Mucosa of stomach (tissue), 1 donor: ENCODE measurements around the gene THG1L.
"Not testable (repeated sequence)": the region's sequence is repeated elsewhere in the genome, so short reads cannot be mapped to it uniquely, and the experiment has no call there.

Experiments used
- H3K27me3 ChIP-seq: one replicate; pipeline ENCODE4 v1.7.0; 2013; ENCODE audit warnings: mild to moderate bottlenecking, low read length; ENCODE audit not compliant: control insufficient read depth, insufficient read depth
- H3K36me3 ChIP-seq: one replicate; pipeline ENCODE4 v1.7.0; 2013; ENCODE audit warnings: low read length; ENCODE audit not compliant: control insufficient read depth, insufficient read depth
- H3K4me1 ChIP-seq: one replicate; pipeline ENCODE4 v1.7.0; 2013; ENCODE audit warnings: mild to moderate bottlenecking, low read length; ENCODE audit not compliant: control insufficient read depth, insufficient read depth
- H3K4me3 ChIP-seq: one replicate; pipeline ENCODE4 v1.7.0; 2013; ENCODE audit warnings: low read length
- H3K9ac ChIP-seq: one replicate; pipeline ENCODE4 v1.7.0; 2013; ENCODE audit warnings: mild to moderate bottlenecking, low read length, moderate library complexity
- H3K9me3 ChIP-seq: one replicate; pipeline ENCODE4 v1.7.0; 2013; ENCODE audit warnings: mild to moderate bottlenecking, low read length, moderate library complexity; ENCODE audit not compliant: control insufficient read depth
- donor health status: Pancreatic carcinoma.

Gene THG1L

GRCh38 chr5:157731272-157732129 lies at the start of gene THG1L:
Gene THG1L, plus strand, starts transcription at chr5:157731420. Its CDS starts 21 bp downstream, at chr5:157731441.
- H3K4me1 ChIP-seq: peaks cover 4% of the 10 kb centered on the region
- peak within 1 kb of the TSS; percentile 48 for H3K4me3 ChIP-seq
- H3K9ac ChIP-seq: peak within 1 kb of the TSS; percentile 78
- H3K27me3 ChIP-seq: no peaks in the 10 kb centered on the region
- no peaks in the 10 kb centered on the region for H3K36me3 ChIP-seq
- H3K9me3 ChIP-seq: no peaks in the 10 kb centered on the region

DNA sequence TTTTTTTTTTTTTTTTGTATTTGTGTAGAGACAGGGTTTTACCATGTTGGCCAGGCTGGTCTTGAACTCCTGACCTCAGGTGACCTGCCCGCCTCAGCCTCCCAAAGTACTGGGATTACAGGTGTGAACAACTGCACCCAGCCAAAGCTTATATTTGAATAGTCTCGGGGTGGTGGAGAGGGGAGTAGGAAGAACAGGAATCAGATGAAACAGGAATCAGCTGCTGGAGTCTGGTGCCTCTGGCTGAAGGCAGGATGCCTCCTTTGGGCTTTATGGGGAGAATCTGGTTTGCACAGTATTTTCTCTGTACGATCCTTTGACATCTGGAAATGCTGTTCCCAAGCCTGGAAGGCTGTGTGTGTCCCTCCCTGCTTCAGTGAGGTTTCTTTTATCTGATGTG lies 49.0 kb upstream of the THG1L start:
- no peaks in the 10 kb centered on the region for H3K27me3 ChIP-seq
- H3K4me1 ChIP-seq: no peaks in the 10 kb centered on the region
- no peaks in the 10 kb centered on the region for H3K36me3 ChIP-seq
- H3K9ac ChIP-seq: no peak overlapping the region
- H3K4me3 ChIP-seq: no peak overlapping the region
- H3K9me3 ChIP-seq: no peaks in the 10 kb centered on the region

DNA sequence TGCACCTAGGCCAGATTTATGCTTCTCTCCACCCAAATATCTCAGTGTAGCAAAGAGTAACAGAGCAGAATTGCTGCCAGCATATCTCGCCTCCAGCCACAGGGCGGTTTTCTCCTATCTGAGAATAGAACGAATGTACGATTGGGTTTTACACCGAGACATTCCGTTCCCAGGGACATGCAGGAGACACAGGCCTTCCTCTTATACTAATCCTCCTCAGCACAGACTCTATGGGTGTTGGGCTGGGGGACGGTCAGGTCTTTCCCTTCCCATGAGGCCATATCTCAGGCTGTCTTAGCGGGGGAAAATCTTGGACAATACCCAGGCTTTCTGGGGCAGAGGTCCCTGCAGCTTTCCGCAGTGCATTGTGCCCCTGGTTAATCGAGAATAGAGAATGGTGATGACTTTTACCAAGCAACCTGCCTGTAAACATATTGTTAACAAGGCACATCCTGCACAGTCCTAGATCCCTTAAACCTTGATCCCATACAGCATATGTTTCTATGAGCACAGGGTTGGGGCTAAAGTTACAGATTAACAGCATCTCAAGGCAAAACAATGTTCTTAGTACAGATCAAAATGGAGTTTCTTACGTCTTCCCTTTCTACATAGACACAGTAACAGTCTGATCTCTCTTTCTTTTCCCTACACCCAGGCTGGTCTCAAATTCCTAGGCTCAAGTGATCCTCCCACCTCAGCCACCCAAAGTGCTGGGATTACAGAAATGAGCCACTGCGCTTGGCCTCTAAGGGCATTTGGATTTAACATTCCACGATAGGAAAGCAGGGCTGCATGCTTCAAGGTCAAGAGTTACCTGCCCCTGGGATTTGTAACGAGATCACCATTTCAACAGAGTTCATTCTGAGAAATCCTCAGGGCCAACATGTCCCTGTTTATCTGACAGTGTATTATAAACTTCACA lies 44.7 kb upstream of the THG1L start:
- H3K9me3 ChIP-seq: not testable (repeated sequence)

DNA sequence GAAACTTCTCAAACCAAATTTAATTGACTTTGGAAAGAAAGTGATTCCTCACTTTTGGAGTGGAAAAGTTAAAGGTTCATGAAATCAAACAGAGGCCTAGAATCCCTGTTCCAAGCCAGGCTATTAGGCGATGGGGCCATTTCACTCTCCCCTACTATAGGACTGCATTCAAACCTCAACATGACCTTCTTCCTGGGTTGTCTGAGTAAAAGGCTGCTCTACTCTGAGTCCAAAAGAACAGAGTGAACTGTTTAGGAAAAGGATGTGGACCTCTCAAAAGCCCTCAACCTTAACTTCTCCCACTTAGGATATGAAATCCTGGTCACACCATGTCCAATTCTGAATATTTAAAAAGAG lies 44.0 kb upstream of the THG1L start:
- H3K27me3 ChIP-seq: no peaks in the 10 kb centered on the region
- no peaks in the 10 kb centered on the region for H3K36me3 ChIP-seq
- no peak overlapping the region for H3K4me3 ChIP-seq
- no peak overlapping the region for H3K9ac ChIP-seq
- H3K9me3 ChIP-seq: no peaks in the 10 kb centered on the region
- no peaks in the 10 kb centered on the region for H3K4me1 ChIP-seq

More for the DNA sequence above, 44.7 kb upstream of the THG1L start:
- not testable (repeated sequence) for H3K9ac ChIP-seq, H3K4me3 ChIP-seq, H3K4me1 ChIP-seq, H3K36me3 ChIP-seq, H3K27me3 ChIP-seq

GRCh38 chr5:157689942-157690689 lies 41.1 kb upstream of the THG1L start:
- Histone ChIP-seq H3K9me3 (no peaks in the 10 kb centered on the region), H3K36me3 (no peaks in the 10 kb centered on the region), H3K4me3 (no peak overlapping the region)

GRCh38 chr5:157690690-157691433 lies 40.4 kb upstream of the THG1L start:
- no peaks in the 10 kb centered on the region for H3K27me3 ChIP-seq
- no peak overlapping the region for H3K9ac ChIP-seq
- H3K4me1 ChIP-seq: no peaks in the 10 kb centered on the region
- no peaks in the 10 kb centered on the region for H3K36me3 ChIP-seq
- H3K9me3 ChIP-seq: no peaks in the 10 kb centered on the region
- H3K4me3 ChIP-seq: no peak overlapping the region

More at GRCh38 chr5:157689942-157690689, 41.1 kb upstream of the THG1L start:
- Histone ChIP-seq H3K27me3 (no peaks in the 10 kb centered on the region), H3K4me1 (no peaks in the 10 kb centered on the region), H3K9ac (no peak overlapping the region)

DNA sequence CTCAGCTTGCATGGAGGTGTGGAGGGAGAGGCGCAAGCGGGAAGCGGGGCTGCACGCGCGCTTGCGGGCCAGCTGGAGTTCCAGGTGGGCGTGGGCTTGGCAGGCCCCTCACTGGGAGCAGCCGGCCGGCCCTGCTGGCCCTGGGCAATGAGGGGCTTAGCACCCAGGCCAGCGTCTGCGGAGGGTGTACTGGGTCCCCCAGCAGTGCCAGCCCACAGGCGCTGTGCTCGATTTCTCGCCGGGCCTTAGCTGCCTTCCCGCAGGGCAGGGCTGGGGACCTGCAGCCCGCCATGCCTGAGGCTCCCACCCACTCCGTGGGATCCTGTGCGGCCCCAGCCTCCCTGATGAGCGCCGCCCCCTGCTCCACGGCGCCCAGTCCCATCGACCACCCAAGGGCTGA lies 37.4 kb upstream of the THG1L start:
- H3K9me3 ChIP-seq, H3K27me3 ChIP-seq, H3K36me3 ChIP-seq, H3K9ac ChIP-seq, H3K4me3 ChIP-seq, H3K4me1 ChIP-seq: not testable (repeated sequence)

GRCh38 chr5:157696154-157696553 lies 35.1 kb upstream of the THG1L start:
- not testable (repeated sequence) for H3K4me3 ChIP-seq, H3K9me3 ChIP-seq, H3K27me3 ChIP-seq, H3K4me1 ChIP-seq, H3K36me3 ChIP-seq, H3K9ac ChIP-seq

GRCh38 chr5:157698674-157699073 lies 32.5 kb upstream of the THG1L start:
- not testable (repeated sequence) for H3K4me3 ChIP-seq, H3K27me3 ChIP-seq, H3K9me3 ChIP-seq, H3K36me3 ChIP-seq, H3K9ac ChIP-seq, H3K4me1 ChIP-seq

GRCh38 chr5:157703736-157704135 lies 27.5 kb upstream of the THG1L start:
- no peak overlapping the region for H3K4me3 ChIP-seq
- no peaks in the 10 kb centered on the region for H3K36me3 ChIP-seq
- no peaks in the 10 kb centered on the region for H3K9me3 ChIP-seq
- no peaks in the 10 kb centered on the region for H3K4me1 ChIP-seq
- H3K27me3 ChIP-seq: no peaks in the 10 kb centered on the region
- no peak overlapping the region for H3K9ac ChIP-seq

- H3K9me3 ChIP-seq: no peaks in the 10 kb centered on the region
- H3K9ac ChIP-seq: no peak overlapping the region
- H3K4me3 ChIP-seq: no peak overlapping the region
- no peaks in the 10 kb centered on the region for H3K4me1 ChIP-seq
- H3K36me3 ChIP-seq: no peaks in the 10 kb centered on the region
- no peaks in the 10 kb centered on the region for H3K27me3 ChIP-seq
Measured at GRCh38 chr5:157708866-157709265, 22.4 kb upstream of the THG1L start.
